Mucosa of rectum (tissue), 2 donors: ENCODE data around the gene C6orf163.

Source experiments
- H3K27ac ChIP-seq, 2 donors: one replicate each; pipeline ENCODE4 v1.7.0; 2013; ENCODE audit warnings: inconsistent platforms in 2 of 2, low read depth in 2 of 2, low read length in 2 of 2
- H3K27me3 ChIP-seq, 2 donors: one replicate each; pipeline ENCODE4 v1.7.0; 2013; ENCODE audit warnings: low read length in 2 of 2; ENCODE audit not compliant: control insufficient read depth in 2 of 2, insufficient read depth in 2 of 2
- H3K36me3 ChIP-seq, 2 donors: one replicate each; pipeline ENCODE4 v1.7.0; 2013; ENCODE audit warnings: low read length in 2 of 2; ENCODE audit not compliant: control insufficient read depth in 2 of 2, insufficient read depth in 2 of 2
- H3K4me1 ChIP-seq, 2 donors: one replicate each; pipeline ENCODE4 v1.7.0; 2013; ENCODE audit warnings: low read length in 2 of 2, mild to moderate bottlenecking in 1 of 2; ENCODE audit not compliant: control insufficient read depth in 2 of 2, insufficient read depth in 2 of 2
- H3K4me3 ChIP-seq, 2 donors: one replicate each; pipeline ENCODE4 v1.7.0; 2013; ENCODE audit warnings: low read length in 2 of 2
- H3K9ac ChIP-seq, 2 donors: one replicate each; pipeline ENCODE4 v1.7.0; 2013; ENCODE audit warnings: low read length in 2 of 2, low read depth in 1 of 2, mild to moderate bottlenecking in 1 of 2
- H3K9me3 ChIP-seq, 2 donors: one replicate each; pipeline ENCODE4 v1.7.0; 2013; ENCODE audit warnings: low read length in 2 of 2; ENCODE audit not compliant: control insufficient read depth in 2 of 2
- donor health status: healthy.
- donor health status: Normal muscosa, but diverticular disease.

C6orf163 gene

GRCh38 chr6:87382861-87383260 is 38.2 kb downstream of the C6orf163 start:
- Histone ChIP-seq H3K4me3 (no peak overlapping the region), H3K9me3 (no peaks in the 10 kb centered on the region), H3K36me3 (no peaks in the 10 kb centered on the region)

GRCh38 chr6:87384038-87384437 is 39.4 kb downstream of the C6orf163 start:
- no peak overlapping the region for H3K4me3 ChIP-seq

More at GRCh38 chr6:87382861-87383260, 38.2 kb downstream of the C6orf163 start:
- no peaks in the 10 kb centered on the region for H3K4me1 ChIP-seq
- no peak overlapping the region for H3K9ac ChIP-seq
- no peaks in the 10 kb centered on the region for H3K27me3 ChIP-seq
- H3K27ac ChIP-seq: no peak overlapping the region

GRCh38 chr6:87384449-87384848 is 39.8 kb downstream of the C6orf163 start:
- Histone ChIP-seq H3K27ac (no peak overlapping the region), H3K4me3 (no peak overlapping the region), H3K9me3 (no peaks in the 10 kb centered on the region), H3K36me3 (no peaks in the 10 kb centered on the region), H3K27me3 (no peaks in the 10 kb centered on the region), H3K4me1 (no peaks in the 10 kb centered on the region), H3K9ac (no peak overlapping the region)

More at GRCh38 chr6:87384038-87384437, 39.4 kb downstream of the C6orf163 start:
- Histone ChIP-seq H3K9ac (no peak overlapping the region), H3K9me3 (no peaks in the 10 kb centered on the region), H3K27ac (no peak overlapping the region), H3K36me3 (no peaks in the 10 kb centered on the region), H3K4me1 (no peaks in the 10 kb centered on the region), H3K27me3 (no peaks in the 10 kb centered on the region)

DNA sequence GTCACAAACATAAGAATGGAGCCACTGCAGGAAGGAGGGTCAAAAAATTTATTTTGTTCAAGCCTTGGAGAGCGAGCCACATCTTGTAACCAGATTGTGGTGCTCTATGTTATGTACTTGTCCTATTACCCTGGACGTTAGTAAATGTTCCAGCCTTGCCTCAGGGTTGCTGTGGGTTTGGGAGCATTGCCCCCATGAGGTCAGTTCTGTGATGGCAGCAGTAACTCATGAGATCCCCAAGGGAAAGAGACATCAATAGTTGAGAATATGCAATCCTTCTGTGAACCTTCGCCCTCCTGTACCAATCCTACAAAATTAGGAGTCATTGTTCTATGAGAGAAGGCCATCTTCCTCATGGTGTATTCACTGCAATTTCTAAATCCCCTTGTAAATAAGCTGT is 46.7 kb downstream of the C6orf163 start:
- Histone ChIP-seq H3K36me3 (no peaks in the 10 kb centered on the region), H3K9me3 (no peaks in the 10 kb centered on the region), H3K9ac (no peak overlapping the region), H3K4me3 (no peak overlapping the region), H3K27me3 (no peaks in the 10 kb centered on the region), H3K4me1 (no peaks in the 10 kb centered on the region), H3K27ac (no peak overlapping the region)

DNA sequence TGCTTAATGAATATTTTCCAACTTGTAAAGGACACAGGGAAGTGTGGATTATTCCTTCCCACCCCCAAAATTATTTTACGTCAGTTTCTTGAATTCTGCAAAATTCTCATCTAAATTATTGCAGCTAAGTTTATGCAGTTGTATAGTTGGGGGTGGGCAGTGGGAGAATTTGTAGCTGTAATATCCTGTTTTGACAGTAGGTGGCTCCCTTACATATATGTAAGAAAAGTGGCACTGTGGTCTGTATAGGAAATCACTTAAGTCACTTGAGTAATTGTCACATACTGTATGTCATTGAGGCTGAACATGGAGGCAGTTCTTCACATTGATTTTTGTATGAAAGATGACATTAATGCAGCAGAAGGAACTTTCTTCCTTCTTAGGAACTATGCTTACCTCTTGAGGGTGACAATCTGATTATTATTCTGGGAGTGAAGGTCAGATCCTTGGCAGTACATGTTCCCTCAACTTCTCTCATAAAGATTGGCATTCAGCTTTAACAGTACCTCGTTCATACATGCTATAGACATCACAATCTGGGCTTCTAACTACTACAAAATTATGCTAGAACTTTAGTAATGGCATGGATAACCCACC is 48.5 kb downstream of the C6orf163 start:
- Histone ChIP-seq H3K4me3 (no peak overlapping the region), H3K9me3 (no peaks in the 10 kb centered on the region), H3K9ac (no peak overlapping the region), H3K36me3 (no peaks in the 10 kb centered on the region), H3K27ac (no peak overlapping the region), H3K4me1 (no peaks in the 10 kb centered on the region), H3K27me3 (no peaks in the 10 kb centered on the region)

GRCh38 chr6:87395431-87395830 is 50.8 kb downstream of the C6orf163 start:
- Histone ChIP-seq H3K36me3 (no peaks in the 10 kb centered on the region), H3K4me1 (no peaks in the 10 kb centered on the region), H3K4me3 (no peak overlapping the region), H3K9me3 (no peaks in the 10 kb centered on the region), H3K9ac (no peak overlapping the region), H3K27ac (no peak overlapping the region), H3K27me3 (no peaks in the 10 kb centered on the region)

DNA sequence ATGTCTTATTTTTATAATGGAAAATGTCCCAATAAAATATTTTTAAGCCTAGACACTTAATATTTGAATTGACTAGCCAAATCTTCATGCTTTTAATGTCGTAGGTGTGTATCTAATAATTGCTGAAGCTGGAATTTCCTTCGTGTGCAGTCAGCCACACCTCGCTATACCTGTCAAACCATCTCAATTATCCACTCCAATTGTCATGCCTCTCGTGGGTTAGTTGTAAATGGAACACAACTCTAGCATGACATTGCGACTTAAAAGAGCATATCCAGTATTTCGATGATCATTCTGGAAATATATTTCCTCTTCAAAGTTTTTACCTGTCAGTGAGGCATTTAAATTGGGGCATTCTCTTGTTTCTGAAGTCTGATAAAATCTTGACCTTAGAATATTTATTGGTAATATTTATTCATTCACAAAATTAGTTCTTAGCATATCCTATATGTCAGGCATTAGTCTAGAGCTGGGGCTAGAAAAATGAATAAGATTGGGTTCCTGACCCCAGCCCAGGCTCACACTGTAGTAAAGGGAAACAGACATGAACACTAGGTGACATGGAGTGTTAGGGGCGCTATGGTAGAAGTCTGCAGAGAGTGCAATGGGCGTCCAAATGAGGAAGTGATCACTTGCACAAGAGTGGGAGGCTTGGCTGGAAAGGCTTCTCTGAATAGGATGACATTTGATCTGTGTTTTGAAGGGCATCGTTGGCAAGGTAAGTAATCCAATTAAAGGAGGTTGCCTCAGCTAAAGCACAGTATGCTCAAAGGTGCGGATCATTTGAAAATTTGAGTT is 52.2 kb downstream of the C6orf163 start:
- H3K27me3 ChIP-seq: no peaks in the 10 kb centered on the region
- no peak overlapping the region for H3K4me3 ChIP-seq
- no peak overlapping the region for H3K9ac ChIP-seq
- H3K4me1 ChIP-seq: no peaks in the 10 kb centered on the region
- H3K9me3 ChIP-seq: no peaks in the 10 kb centered on the region
- no peak overlapping the region for H3K27ac ChIP-seq
- no peaks in the 10 kb centered on the region for H3K36me3 ChIP-seq

DNA sequence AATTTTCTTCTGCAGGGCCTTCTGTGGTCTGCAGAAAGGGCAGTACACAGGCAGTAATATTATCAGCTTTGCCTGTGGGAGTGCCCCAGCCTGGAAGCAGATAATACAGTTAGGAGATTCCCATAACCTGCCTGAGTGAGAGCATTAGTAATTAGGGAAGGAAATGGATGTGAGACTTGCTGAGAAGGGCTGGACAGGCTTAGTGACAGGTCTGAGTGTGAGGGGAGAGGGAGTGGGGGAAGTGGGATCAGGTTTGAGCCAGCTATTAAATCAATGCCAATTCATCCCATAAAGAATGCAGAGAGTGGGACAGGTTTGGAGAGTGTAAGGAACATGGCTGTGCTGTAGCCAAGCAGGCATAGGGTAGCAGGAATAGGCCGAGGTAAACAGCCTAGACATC is 53.0 kb downstream of the C6orf163 start:
- Histone ChIP-seq H3K4me3 (no peak overlapping the region), H3K9me3 (no peaks in the 10 kb centered on the region), H3K27ac (no peak overlapping the region), H3K9ac (no peak overlapping the region), H3K4me1 (no peaks in the 10 kb centered on the region), H3K27me3 (no peaks in the 10 kb centered on the region), H3K36me3 (no peaks in the 10 kb centered on the region)

- no peaks in the 10 kb centered on the region for H3K36me3 ChIP-seq
- H3K27ac ChIP-seq: no peak overlapping the region
- no peaks in the 10 kb centered on the region for H3K9me3 ChIP-seq
- no peaks in the 10 kb centered on the region for H3K4me1 ChIP-seq
- no peak overlapping the region for H3K9ac ChIP-seq
- H3K27me3 ChIP-seq: no peaks in the 10 kb centered on the region
- H3K4me3 ChIP-seq: no peak overlapping the region
These were observed 57.2 kb downstream of the C6orf163 start for GRCh38 chr6:87401832-87402231.

- H3K27me3 ChIP-seq: no peaks in the 10 kb centered on the region
- H3K27ac ChIP-seq: peak overlapping the region in 1 of 2 donors; percentile 67
- H3K9ac ChIP-seq: no peak overlapping the region
- H3K9me3 ChIP-seq: no peaks in the 10 kb centered on the region
- H3K4me3 ChIP-seq: peak overlapping the region; percentile 81 to 94
- H3K4me1 ChIP-seq: peaks cover 3 to 4% of the 10 kb centered on the region in 2 donors
- no peaks in the 10 kb centered on the region for H3K36me3 ChIP-seq
These were observed 62.9 kb downstream of the C6orf163 start for GRCh38 chr6:87407561-87407900.
